Measurements from ENCODE around the gene HAUS6. TPM values are rescaled to one million over a fixed set of nuclear protein-coding genes. Genes with fewer than 3 reads are reported as not detected.
A peak's percentile ranks its signal among the peaks of the same experiment; 100 is the strongest.

HAUS6 gene
- total and polyA plus RNA-seq, 2 of the 8 experiments (the other 6 are each of a cell fraction or from before 2014, with no cell fraction given), result 11.7 to 52.4 TPM

DNA sequence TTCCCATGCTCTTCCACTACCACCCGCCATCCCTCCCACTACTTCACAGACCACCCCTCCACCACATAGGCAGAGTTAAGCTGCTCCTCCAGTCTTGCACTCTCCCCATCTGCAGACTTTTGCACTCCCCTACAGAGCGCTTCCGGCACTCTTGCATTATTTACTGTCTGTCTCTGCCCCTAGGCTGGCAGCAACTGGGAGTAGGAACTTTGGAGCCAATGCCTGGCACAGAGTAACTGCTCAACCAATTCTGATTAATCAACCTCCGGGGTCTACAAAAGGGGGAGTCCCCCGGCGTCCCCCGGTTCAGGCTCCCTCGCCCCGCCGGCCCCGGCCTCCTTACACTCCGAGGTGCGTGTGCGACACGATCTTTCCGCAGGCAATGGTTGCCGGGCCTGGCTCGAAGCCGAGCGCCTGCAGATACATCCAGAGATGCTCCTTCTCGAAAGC, 498 bp downstream of the HAUS6 start:
- H2AK5ac ChIP-seq (ENCODE audit: low read depth, low read length), result no peak overlapping the region
- peak overlapping the region; percentile 92 to 100 (median 94) for H3K4me3 ChIP-seq (ENCODE audit: extremely low read depth in 1 of 4, insufficient read depth in 2 of 4, low read depth in 3 of 4, low read length in 4 of 4)
- DNase-seq (ENCODE audit: low read depth in 1 of 2, low spot score in 2 of 2), result peak in 1 of 2 experiments; percentile 57
- peaks cover 2 to 3% of the 10 kb centered on the region in 2 experiments for H4K20me1 ChIP-seq (replicated peaks in 1 of 2; ENCODE audit: control insufficient read depth in 1 of 2, insufficient read depth in 2 of 2, low read length in 2 of 2)
- H3K27ac ChIP-seq (ENCODE audit: low read depth, low read length), result peak overlapping the region; percentile 70
- H2BK5ac ChIP-seq (ENCODE audit: low read depth, low read length), result peak overlapping the region; percentile 93
- H3K79me1 ChIP-seq (ENCODE audit: low read depth, low read length), result 0 out of 2 replicates have a peak, but pooled peaks cover 2% of the 10 kb centered on the region
- ChIA-PET POLR2A (ENCODE audit: partially characterized antibody) (interaction anchor here (0.6 to 3.7 kb wide), 15 partner anchors 11 to 344 kb away, joined by 3 to 25 read pairs (median 4); partner anchors contain the start of genes RPS6 and RRAGA), CTCF (ENCODE audit: partially characterized antibody) (interaction anchor here (0.9 to 2.0 kb wide), 8 partner anchors 9 to 72 kb away, joined by 3 to 11 read pairs (median 4); partner anchors contain the start of gene RRAGA)
- 0 out of 2 replicates have a peak overlapping the region, but pooled peaks have one; percentile 50 for H2BK12ac ChIP-seq (ENCODE audit: low read depth, low read length)
- peak overlapping the region; percentile 70 for H4K5ac ChIP-seq (ENCODE audit: insufficient read length, low read depth, low read length)
- peak overlapping the region; percentile 92; the same call in 1 of the 2 replicates for H4K8ac ChIP-seq (ENCODE audit: extremely low read depth, insufficient read depth, low read length)
- FAIRE-seq, result no peak
- TF ChIP-seq ASH2L (IDR thresholded peaks at IDR 0.05; ENCODE audit: low read length) (peak; percentile 97), CTBP2 (IDR thresholded peaks at IDR 0.05; ENCODE audit: borderline replicate concordance, insufficient read depth, insufficient read length, low read length) (peak; percentile 23), RBBP5 (IDR thresholded peaks at IDR 0.05; ENCODE audit: borderline replicate concordance, low read depth, low read length) (peak; percentile 82; the same call in 1 of the 2 replicates), JUN (IDR thresholded peaks at IDR 0.05; ENCODE audit: low read depth, low read length) (no peak), SUZ12 (IDR thresholded peaks at IDR 0.05; ENCODE audit: low read length) (no peak)
- TF ChIP-seq, protein P1, sequence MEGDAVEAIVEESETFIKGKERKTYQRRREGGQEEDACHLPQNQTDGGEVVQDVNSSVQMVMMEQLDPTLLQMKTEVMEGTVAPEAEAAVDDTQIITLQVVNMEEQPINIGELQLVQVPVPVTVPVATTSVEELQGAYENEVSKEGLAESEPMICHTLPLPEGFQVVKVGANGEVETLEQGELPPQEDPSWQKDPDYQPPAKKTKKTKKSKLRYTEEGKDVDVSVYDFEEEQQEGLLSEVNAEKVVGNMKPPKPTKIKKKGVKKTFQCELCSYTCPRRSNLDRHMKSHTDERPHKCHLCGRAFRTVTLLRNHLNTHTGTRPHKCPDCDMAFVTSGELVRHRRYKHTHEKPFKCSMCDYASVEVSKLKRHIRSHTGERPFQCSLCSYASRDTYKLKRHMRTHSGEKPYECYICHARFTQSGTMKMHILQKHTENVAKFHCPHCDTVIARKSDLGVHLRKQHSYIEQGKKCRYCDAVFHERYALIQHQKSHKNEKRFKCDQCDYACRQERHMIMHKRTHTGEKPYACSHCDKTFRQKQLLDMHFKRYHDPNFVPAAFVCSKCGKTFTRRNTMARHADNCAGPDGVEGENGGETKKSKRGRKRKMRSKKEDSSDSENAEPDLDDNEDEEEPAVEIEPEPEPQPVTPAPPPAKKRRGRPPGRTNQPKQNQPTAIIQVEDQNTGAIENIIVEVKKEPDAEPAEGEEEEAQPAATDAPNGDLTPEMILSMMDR (IDR thresholded peaks at IDR 0.05; ENCODE audit: control extremely low read depth in 1 of 3, insufficient read depth in 1 of 3, low read depth in 1 of 3, low read length in 3 of 3), result no peak
- TF ChIP-seq, protein P2, sequence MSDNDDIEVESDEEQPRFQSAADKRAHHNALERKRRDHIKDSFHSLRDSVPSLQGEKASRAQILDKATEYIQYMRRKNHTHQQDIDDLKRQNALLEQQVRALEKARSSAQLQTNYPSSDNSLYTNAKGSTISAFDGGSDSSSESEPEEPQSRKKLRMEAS (IDR thresholded peaks at IDR 0.05), result peak; percentile 26; the same call in 1 of the 2 replicates
- no peaks in the 10 kb centered on the region for H3K9me3 ChIP-seq (ENCODE audit: insufficient read depth in 2 of 2, low read depth in 1 of 2, low read length in 1 of 2)
- H3K4ac ChIP-seq (replicated peaks; ENCODE audit: insufficient read length, low read depth, low read length), result peak overlapping the region; percentile 78
- no peak overlapping the region for H3K23ac ChIP-seq (ENCODE audit: insufficient read length)
- H3K27me3 ChIP-seq (replicated peaks in 1 of 4; ENCODE audit: control insufficient read depth in 3 of 4, extremely low read depth in 1 of 4, insufficient read depth in 3 of 4, low read length in 3 of 4), result no peaks in the 10 kb centered on the region
- H3K4me1 ChIP-seq (replicated peaks in 1 of 4; ENCODE audit: control insufficient read depth in 3 of 4, insufficient read depth in 4 of 4, low read length in 3 of 4), result peaks cover 0 to 3% (median 0%) of the 10 kb centered on the region in 4 experiments; a peak in 3 of 7 replicates
- H4K91ac ChIP-seq (replicated peaks; ENCODE audit: insufficient read length, low read length), result no peak overlapping the region
- peaks cover 0 to 19% (median 0%) of the 10 kb centered on the region in 4 experiments; a peak in 1 of 8 replicates for H3K36me3 ChIP-seq (ENCODE audit: control insufficient read depth in 2 of 4, insufficient read depth in 4 of 4, low read length in 3 of 4)
- peak overlapping the region; percentile 95 for H3K18ac ChIP-seq (ENCODE audit: extremely low read depth, low read length)
- peak overlapping the region; percentile 87 for H3K56ac ChIP-seq (replicated peaks; ENCODE audit: insufficient read length, low read depth, low read length)
- H3K14ac ChIP-seq (ENCODE audit: insufficient read length), result no peak overlapping the region
- no peak overlapping the region for H2BK15ac ChIP-seq (ENCODE audit: low read length)
- peaks cover 2% of the 10 kb centered on the region; the same call in 1 of the 2 replicates for H3K23me2 ChIP-seq (ENCODE audit: low read depth, low read length)
- no peak overlapping the region for H2AFZ ChIP-seq (ENCODE audit: low read length)
- 1% methylated on average over 20 of the region's 21 CpGs; no CpG with 5 or more reads in 1 of the 2 experiments for WGBS, 2 experiments (ENCODE audit: extremely low coverage in 1 of 2, insufficient coverage in 1 of 2, insufficient read length in 1 of 2, insufficient replicate concordance in 2 of 2, low coverage in 1 of 2, low lambda C conversion rate in 2 of 2, missing lambda C conversion rate in 1 of 2)
- H3K9ac ChIP-seq (replicated peaks in 1 of 4; ENCODE audit: extremely low read depth in 1 of 4, low read depth in 3 of 4, low read length in 3 of 4), result peak overlapping the region; percentile 90 to 97 (median 92)
- peak overlapping the region; percentile 51 to 96 for H3K4me2 ChIP-seq (ENCODE audit: insufficient read depth in 1 of 2, low read depth in 2 of 2, low read length in 2 of 2)
- no peak overlapping the region for H2BK20ac ChIP-seq (ENCODE audit: low read length)
- no peak overlapping the region for H2BK120ac ChIP-seq (replicated peaks; ENCODE audit: low read depth, low read length)
- peaks cover 16 to 51% of the 10 kb centered on the region in 2 experiments for H3K79me2 ChIP-seq (ENCODE audit: control insufficient read depth in 1 of 2, insufficient read depth in 2 of 2, low read length in 2 of 2)
